KG1 (cell line): ENCODE results near the gene FAM168B.
"Not testable (repeated sequence)": the region's sequence is repeated elsewhere in the genome, so short reads cannot be mapped to it uniquely, and the experiment has no call there.

ENCODE experiments used
- DNase-seq: peaks from one replicate; lab custom pipeline; 2025; lab: John Stamatoyannopoulos, UW

FAM168B gene

DNA sequence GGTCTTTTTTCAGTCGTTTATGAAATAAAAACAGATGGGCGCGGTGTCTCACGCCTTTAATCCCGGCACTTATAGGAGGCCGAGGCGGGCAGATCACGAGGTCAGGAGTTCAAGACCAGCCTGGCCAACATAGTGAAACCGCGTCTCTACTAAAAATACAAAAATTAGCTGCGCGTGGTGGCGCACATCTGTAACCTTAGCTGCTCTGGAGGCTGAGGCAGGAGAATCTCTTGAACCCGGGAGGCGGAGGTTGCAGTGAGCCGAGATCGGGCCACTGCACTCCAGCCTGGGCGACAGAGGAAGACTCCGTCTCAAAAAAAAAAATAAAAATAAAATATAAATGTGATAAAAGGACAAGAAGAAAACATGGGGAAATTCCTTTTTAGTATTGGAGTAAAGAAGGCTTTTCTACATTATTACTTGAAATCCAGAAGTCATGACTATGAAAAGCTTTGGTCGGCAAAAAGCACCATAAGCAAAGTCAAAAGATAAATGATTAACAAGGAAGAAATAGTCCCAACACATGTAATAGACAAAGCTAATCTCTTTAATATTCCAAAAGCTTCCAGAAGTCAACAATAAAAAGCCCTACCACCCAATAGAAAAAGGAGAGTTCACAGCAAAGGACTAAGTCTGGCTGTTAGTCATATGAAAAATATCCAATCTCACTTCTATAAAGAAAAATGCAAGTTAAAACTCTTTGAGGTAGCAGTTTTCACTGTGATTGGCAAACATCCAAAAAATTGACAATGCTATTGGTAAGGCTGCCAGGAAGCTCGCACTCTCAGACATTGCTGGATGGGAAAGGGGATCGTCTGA is 1.4 kb upstream of the FAM168B start:
- DNase-seq = no peak

DNA sequence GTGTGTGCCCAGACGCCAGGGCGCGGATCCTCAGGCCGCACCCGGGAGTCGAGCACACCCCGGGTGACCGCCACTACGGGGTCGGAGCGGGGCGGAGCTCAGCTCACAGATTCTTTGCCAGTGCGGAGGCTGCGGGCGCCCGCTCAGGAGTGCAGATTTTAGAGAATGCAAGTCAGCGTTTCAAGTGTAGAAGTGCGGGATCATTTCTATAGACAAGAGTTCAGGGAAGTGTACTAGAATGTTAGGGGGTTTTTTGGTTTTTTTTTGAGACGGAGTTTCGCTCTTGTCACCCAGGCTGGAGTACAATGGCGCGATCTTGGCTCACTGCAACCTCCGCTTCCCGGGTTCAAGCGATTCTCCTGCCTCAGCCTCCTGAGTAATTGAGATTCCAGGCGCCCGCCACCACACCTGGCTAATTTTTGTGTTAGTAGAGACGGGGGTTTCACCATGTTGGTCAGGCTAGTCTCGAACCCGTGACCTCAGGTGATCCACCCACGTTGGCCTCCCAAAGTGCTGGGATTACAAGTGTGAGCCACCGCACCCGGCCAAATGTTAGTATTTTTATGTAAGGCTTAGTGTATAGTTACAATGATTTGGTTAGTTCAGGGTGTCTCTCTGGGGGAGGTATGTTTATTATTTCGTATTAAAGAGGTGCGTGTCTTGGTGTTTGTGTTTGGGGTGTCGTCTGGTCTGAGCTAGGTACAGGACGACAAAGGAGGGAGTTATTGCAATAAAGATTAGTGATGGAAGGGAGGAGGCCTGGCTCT is 619 bp upstream of the FAM168B start:
- DNase-seq = peak; percentile 91

DNA sequence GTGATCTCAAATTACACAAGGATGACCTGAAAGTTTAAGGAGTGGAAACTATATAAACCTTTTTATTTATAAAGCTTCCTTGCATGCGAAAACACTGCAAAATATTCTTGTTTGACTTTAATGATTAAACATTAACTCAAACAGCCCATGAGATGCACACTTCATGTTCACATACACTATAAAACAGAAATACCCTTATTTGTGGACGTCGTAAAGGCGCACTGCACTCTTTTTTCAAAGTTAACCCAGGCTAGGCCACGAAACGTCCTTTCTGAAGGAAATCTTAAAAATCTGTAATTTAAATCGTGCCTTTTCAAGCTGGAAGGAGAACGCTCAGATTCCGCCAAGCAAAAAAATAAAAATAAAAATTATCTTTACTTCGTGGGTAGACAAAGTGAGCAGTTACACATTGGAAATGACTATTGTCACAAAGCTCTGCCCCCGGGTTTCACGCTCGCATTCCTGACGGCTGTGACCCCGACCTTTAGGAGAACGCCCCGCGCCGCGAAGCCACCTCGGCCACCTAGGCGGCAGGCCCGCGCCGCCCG is 728 bp downstream of the FAM168B start:
- DNase-seq = no peak

DNA sequence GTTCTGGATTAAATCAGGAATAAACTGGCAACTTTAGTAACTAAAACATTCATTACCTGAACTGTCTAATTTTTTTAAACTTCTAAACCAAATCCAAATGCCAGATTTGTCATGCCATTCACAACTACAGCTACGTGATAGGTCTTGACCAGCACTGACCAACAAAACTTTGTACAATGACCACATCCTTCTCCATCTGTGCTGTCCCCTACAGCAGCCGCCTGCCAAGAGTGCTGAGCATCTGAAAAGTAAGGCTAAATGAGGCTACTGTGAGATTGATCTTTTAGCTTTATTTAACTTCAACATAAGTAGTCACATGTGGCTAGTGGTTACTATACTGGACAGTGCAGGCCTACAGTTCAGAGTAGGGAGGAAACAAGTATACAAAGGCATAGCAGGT is 7.6 kb downstream of the FAM168B start:
- DNase-seq = no peak

DNA sequence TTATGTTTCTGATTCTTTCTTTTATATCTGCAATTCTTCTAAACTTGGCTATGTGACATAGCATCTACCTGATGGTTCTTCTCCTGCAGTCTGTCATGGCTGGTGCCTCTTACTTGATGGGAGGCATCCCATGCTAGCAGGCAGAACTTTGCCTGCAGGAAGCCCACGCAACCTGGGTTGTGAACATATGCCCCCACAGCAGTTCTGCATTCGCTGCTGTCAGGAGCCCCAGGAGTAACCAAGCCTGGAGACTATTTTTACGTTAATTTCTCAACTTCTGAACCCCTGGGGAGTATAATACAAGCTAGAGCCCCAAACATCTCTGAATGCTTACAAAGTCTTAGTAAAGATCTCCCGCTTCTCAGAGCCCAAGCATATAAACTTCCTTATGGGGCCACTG is 12.1 kb downstream of the FAM168B start:
- no peak for DNase-seq

DNA sequence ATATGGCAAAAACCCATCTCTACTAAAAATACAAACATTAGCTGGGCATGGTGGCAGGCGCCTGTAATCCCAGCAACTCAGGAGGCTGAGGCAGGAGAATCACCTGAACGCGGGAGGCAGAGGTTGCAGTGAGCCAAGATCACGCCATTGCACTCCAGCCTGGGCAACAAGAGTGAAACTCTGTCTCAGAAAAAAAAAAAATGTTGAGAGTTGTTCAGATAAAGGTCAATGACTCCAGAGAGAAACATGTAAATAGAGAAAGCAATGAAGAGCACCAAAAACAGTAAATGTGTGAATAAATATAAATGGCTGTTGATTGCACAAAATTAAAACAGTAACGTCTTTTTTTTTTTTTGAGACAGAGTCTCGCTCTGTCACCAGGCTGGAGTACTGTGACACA is 13.3 kb downstream of the FAM168B start:
- DNase-seq = not testable (repeated sequence)

DNA sequence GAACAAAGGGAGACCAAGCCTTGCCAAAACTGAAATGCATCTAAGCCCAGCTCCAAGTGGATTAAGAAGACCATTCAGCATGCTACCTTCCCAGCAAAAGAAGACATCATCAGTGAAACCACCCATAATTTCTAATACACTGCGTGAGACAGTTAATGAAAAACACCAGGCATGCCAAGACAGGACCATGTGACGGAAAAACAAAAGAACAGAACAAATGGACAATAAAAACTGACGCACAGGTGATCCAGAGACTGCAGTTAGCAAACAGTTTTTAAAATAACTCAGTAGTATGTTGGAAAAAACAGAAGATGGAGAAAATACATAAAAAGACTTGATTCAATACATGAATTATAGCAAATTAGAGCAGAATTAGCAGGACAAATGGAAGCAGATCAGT is 15.3 kb downstream of the FAM168B start:
- no peak for DNase-seq

DNA sequence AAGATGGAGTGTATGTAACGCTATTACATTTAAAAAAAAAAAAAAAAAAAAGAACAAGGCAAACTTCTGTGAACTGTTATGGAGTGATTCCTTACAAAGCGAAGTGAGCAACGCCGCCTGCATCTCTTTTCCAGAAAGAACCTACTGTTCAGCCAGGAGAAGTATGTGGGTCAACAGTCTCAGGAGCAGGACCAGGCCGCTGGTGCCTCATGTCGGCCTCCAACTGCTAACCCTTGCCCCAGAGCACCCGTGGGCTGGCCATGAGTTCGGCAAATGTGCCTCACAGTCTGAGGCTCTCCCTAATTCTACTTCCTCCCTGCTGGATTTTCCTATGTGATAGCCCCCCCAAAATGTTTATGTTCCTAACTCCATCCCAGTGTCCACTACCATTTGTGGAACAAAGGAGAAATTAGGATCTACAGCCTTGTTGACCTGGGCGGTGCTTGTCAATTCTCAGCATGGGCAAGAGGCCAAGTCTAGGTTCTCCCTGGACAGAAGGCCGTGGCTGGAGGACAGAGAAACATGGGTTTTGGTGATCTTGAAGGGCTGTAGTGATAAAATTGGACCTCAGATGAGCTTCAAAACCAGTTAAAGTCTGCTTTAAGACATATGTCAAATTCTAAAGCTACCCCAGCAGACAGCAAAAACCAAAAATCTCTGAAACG is 15.9 kb downstream of the FAM168B start:
- no peak for DNase-seq

DNA sequence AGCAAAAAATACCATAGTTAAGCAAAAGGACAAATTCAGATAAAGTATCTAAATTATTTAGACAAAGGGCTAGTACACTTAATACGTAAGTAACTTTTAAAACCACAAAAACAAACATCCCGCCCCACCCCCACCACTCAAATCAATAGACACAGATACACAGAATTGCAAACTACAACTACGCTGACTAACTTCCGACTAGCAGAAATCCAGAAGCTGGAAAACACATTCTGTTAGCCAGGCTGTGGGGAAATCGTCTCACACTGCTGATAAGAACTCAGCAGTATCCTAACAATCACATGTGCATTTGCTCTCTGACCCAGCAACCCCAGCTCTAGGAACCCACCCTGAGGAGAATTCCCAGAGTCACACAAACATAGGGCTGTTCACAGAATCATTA is 16.6 kb downstream of the FAM168B start:
- DNase-seq = no peak

DNA sequence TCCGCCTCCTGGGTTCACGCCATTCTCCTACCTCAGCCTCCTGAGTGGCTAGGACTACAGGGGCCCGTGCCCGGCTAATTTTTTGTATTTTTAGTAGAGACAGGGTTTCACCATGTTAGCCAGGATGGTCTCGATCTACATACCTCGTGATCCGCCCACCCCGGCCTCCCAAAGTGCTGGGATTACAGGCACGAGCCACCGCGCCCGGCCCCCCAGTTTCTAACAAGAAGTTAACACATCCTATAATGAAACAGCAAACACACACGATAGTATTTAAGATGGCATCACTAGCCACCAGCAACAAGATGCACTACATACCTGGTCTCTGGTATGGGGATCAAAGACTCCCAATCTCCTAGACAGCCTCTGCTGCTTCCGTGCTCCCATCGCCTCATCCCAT is 17.7 kb downstream of the FAM168B start:
- DNase-seq = not testable (repeated sequence)

DNA sequence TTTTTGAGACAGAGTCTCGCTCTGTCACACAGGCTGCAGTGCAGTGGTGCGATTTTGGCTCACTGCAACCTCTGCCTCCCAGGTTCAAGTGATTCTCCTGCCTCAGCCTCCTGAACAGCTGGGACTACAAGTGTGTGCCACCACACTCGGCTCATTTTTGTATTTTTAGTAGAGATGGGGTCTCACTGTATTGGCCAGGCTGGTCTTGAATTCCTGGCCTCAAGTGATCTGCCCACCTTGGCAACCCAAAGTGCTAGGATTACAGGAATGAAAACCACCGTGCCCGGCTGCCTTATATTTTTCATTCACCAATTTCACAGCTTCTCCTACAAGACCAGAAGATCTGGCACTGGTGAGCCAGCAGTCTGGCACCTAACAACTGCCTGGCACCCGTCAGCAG is 25.1 kb downstream of the FAM168B start:
- not testable (repeated sequence) for DNase-seq

DNA sequence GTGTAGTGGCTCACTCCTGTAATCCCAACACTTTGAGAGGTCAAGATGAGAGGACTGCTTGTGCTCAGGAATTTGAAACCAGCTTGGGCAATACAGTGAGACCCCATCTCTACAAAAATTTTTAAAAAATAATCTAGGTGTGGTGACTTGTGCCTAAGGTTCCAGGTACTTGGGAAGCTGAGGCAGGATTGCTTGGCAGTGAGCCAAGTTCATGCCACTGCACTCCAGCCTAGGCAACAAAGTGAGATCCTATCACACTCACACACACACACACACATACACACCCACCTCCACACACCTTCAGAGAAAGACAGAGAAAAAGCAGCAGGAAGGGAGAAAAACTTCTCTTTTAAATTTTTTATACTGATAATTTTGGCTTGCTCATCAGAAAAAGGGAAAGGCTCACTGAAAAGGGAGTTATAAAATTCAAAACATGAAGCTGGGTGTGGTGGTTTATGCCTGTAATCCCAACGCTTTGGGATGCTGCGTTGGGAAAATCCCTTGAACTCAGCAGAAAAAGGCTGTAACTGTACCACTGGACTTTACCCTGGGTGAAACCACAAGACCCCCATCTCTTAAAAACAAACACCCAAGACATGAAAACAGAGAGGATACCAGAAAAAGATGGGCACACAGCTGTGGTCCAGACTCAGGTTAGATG is 25.7 kb downstream of the FAM168B start:
- no peak for DNase-seq

DNA sequence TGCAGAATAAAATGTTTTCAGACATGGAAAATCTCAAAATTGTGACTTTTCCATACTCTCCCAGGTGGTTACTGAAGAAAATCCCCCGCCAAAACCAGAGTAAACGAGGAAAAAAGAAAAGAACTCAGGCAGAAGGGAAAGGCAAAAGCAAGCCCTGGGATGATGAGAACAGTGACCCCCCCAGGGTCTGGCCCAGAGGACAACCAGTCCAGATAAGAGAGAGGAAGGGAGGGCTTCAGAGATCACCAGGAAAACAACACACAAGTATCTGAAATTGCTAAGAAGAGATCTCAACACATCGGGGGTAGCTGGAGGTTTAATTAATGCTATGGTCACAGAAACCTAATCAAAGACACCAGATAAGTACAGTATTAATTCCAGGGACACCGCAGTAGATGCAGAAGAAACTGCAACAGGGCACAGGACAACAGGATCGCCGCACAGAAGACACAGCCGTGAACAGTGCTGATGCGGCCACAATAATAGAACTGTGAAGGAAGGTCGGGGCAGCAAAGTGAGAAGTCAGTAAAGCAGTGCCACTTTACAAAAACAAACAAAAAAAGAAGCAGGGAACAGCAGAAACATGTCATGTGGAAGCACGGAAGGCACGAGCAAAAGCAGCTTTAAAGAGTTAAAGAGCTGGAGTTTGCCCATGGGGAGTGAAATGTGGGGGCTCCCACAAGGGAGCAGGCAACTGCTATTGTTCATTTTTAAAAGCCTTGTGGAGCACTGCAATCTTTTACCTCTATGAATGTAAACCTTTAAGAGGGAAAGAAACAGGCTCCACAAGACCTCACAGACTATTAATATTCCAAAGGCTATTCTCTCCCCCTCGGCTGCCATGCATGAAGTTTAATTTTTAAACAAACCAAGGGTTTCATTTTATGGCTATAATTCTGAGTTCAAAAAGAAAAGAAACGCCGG is 28.4 kb downstream of the FAM168B start:
- no peak for DNase-seq

DNA sequence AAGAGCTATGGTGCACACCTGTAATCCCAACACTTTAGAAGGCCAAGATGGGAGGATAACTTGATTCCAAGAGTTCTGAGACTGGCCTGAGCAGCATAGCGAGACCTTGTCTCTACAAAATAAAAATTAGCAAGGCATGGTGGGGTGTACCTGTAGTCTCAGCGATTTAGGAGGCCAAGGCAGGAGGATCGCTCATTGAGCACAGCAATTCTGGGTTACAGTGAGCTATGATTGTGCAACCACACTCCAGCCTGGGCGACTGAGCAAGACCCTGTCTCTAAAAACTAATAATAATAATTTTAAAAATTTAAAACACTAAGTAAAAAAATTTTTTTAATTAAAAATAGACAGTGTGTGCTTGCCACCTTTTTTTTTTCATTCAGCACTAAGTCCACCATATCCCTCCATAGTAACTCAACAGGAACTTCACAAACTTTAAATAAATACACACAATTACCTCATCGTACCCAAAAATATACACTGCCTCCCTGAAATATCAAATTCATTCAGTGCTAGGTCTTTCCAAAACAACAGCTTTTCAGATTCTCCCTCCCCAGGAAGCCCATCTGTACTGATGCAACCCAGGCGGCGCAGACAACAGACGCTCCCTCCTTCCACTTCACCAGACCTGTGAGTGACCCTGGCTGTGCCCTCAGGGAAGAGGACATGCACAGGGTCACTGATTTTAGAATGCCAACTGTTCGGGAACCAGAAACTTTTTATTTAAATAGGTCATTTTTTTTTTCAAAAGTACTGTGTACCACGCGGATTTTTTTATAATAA is 29.6 kb downstream of the FAM168B start:
- DNase-seq = no peak

DNA sequence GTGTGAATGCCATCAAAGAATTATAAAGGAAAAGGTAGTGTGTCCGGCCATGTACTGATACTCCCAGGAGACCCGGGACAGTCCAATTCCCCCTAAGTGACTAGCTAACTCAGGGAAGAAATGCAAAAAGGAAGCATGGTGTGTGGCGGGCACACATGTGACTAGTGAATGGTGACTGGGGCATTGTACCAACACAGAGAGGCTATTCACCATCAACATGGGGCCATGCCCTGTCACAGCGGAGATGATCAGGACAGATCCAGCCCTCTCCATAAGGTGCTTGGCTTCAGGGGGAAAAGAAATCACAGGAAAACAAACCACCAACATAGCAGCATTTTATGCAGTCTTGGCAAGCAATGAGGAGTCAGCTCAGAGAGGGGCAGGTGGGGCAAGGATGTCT is 34.3 kb downstream of the FAM168B start:
- no peak for DNase-seq

DNA sequence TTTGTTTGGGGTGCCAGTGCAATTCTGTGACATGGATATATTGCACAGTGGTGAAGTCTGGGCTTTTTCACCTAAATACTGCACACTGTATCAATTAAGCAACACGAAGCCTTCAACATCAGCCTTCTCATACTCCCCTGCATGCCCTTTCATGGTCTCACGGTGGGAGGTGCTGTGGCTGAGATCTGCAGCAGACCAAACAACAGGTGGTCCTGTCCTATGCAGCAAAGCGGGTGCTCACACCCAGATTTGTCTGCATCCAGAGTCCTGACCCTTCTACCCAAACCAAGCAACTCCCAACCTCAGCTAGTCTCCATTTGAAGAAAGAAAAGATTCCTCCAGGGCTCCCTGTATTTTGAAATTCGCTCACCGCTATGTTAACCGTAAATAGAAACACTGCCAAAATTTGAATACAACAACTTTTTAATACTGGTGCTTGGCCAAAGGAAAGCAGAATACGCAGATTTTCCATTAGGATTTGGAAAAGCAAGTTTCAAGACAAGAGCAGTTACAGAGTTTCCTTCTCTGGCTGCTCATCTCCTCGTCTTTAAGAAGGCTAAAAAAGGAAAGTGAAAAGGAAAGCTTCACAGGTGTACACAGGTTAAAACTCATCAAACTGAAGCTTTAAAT is 34.9 kb downstream of the FAM168B start:
- no peak for DNase-seq

DNA sequence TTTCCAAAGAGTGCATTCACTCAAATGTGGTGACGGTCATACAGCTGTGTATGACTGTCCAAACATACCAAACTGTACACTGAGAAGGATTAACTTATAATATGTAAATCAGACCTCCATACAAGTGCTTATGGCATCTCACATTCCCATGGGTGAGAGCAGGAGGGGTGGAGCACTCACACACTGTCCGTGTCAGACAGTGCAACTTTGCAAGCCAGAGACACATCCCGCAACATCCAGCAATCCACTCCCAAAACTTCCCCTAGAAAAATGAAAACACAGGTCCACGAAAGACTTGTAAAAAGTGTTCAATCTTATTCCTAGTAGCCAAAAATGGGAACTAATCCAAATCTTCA is 36.4 kb downstream of the FAM168B start:
- DNase-seq = no peak

DNA sequence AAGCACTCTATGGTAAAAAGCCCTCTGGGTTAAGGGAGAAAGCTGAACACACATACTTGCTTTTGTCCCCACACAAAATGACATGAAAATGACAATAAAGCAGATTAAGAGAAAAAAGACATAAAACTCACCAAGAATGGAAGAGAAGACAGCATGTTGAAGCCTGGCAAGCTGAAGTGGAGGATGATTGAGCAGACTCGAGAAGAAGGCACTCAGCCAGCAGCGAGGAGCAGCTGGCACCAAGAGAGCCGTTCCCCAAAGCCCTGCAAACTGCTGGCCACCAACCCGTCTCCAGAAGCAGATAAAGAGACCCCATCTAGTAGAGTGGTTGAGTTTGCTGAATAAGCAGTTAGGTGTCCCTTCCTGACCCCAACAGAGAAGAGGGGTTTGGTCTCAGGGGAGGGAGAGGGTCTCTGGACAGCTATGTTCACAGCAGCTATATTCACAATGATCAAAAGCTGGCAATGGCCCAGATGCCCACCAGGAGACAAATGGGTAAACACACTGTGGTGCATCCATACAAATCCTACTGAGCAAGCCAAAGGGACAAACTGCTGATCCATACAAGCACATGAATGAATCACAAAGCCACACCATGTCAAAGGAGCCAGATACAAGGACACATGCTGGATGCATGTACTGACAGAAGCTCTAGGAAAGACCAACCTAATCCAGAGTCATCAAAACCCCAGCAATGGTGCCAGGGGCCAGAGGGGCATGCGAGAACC is 36.9 kb downstream of the FAM168B start:
- DNase-seq = no peak
